Parathyroid adenoma (tissue), 2 donors: ENCODE data around the gene PTH1R.

Experiments used
- H2AFZ ChIP-seq: fragments of 300-600 bp; sonication (generic); one replicate; pipeline ENCODE4 v1.7.0; 2017; ENCODE audit warnings: antibody characterized with exemption, mild to moderate bottlenecking
- H3K27ac ChIP-seq: fragments of 300-600 bp; sonication (generic); one replicate; pipeline ENCODE4 v1.7.0; 2017
- H3K27me3 ChIP-seq: fragments of 300-600 bp; sonication (generic); one replicate; pipeline ENCODE4 v1.7.0; 2017; ENCODE audit warnings: low read length; ENCODE audit not compliant: control insufficient read depth, insufficient read depth
- H3K36me3 ChIP-seq: fragments of 300-600 bp; sonication (generic); one replicate; pipeline ENCODE4 v1.7.0; 2017; ENCODE audit warnings: low read length; ENCODE audit not compliant: control insufficient read depth, insufficient read depth
- H3K4me1 ChIP-seq: fragments of 300-600 bp; sonication (generic); one replicate; pipeline ENCODE4 v1.7.0; 2017; ENCODE audit warnings: control low read depth
- H3K4me2 ChIP-seq: fragments of 300-600 bp; sonication (generic); one replicate; pipeline ENCODE4 v1.7.0; 2017; ENCODE audit warnings: low read length
- H3K4me3 ChIP-seq: fragments of 300-600 bp; sonication (generic); one replicate; pipeline ENCODE4 v1.7.0; 2017; ENCODE audit warnings: low read depth, low read length
- H3K79me2 ChIP-seq: fragments of 300-600 bp; sonication (generic); one replicate; pipeline ENCODE4 v1.7.0; 2017; ENCODE audit warnings: control low read depth
- H3K9ac ChIP-seq: fragments of 300-600 bp; sonication (generic); one replicate; pipeline ENCODE4 v1.7.0; 2017; ENCODE audit warnings: mild to moderate bottlenecking
- H3K9me3 ChIP-seq: fragments of 300-600 bp; sonication (generic); one replicate; pipeline ENCODE4 v1.7.0; 2017; ENCODE audit warnings: low read length; ENCODE audit not compliant: control insufficient read depth
- TF ChIP-seq, protein P1 (sequence below): fragments of 300-600 bp; sonication (generic); IDR thresholded peaks from one replicate; pipeline ENCODE4 v1.7.0; 2017; ENCODE audit warnings: antibody characterized with exemption, mild to moderate bottlenecking
- donor health status: primary hyperparathyroidism.

The PTH1R gene

DNA sequence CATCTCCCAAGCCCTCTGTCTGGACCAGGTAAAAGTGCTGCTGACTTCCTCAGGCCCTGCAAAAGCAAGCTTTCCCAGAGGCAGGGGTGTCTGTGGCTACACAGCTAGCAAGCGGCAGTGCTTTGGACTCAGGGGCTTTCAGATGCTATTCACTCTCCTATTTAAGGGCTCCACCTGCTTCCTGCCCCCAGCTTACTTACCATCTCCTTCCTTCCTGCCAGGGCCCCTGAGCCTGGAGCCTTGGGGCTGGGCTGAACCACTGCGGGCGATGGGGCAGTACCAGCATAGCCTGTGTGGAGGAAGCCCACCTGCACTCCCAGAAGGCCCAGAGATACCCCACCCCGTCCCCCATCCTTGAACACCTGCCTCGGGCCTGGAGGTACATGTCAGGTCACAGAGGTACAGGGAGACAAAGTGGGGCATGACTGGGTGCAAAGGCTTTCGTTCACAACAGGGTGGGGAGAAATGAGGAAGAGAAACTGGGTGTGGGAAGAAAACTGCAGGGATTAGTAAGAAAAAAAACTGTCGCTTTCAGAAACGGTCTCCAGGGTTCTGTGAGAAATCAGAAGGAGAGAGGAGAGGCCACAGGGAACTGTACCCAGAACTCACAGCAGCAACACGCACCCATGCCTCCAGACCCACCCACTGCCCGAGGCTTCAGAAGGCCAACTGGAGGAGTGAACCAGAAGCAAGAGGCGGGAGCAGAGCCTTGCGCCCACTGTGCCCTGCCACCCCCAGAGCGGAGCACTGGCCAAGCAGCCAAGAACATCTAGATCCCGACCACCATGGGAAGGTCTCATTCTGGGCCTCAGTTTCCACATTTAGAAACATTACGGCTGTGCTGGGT is 49.6 kb downstream of the PTH1R start:
- peaks cover 73% of the 10 kb centered on the region for H3K79me2 ChIP-seq

DNA sequence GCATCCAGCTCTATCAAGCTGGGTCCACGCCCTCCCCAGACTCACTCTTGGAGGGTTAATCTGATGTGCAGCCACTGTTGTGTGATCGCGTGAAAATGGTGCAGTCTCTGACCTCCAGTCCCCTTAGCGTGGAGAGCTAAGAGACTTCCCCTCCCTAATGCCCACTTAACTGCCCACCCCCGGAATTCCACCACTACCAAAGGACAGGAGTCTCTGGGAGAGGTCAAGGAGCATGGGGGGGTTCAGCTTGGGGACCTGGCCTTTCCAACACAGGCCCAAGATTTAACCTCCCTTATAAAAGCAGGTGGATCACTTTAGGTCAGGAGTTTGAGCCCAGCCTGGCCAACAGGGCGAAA is 50.2 kb downstream of the PTH1R start:
- Histone ChIP-seq H2AFZ (no peak overlapping the region), H3K27ac (no peak overlapping the region), H3K9me3 (no peaks in the 10 kb centered on the region), H3K4me2 (no peak overlapping the region), H3K4me3 (no peak overlapping the region), H3K4me1 (peaks cover 38% of the 10 kb centered on the region), H3K36me3 (no peaks in the 10 kb centered on the region), H3K79me2 (peaks cover 75% of the 10 kb centered on the region), H3K9ac (no peak overlapping the region), H3K27me3 (no peaks in the 10 kb centered on the region)
- TF ChIP-seq, protein P1, sequence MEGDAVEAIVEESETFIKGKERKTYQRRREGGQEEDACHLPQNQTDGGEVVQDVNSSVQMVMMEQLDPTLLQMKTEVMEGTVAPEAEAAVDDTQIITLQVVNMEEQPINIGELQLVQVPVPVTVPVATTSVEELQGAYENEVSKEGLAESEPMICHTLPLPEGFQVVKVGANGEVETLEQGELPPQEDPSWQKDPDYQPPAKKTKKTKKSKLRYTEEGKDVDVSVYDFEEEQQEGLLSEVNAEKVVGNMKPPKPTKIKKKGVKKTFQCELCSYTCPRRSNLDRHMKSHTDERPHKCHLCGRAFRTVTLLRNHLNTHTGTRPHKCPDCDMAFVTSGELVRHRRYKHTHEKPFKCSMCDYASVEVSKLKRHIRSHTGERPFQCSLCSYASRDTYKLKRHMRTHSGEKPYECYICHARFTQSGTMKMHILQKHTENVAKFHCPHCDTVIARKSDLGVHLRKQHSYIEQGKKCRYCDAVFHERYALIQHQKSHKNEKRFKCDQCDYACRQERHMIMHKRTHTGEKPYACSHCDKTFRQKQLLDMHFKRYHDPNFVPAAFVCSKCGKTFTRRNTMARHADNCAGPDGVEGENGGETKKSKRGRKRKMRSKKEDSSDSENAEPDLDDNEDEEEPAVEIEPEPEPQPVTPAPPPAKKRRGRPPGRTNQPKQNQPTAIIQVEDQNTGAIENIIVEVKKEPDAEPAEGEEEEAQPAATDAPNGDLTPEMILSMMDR = no peak

More for the DNA sequence above, 49.6 kb downstream of the PTH1R start:
- no peak overlapping the region for H3K4me2 ChIP-seq
- H3K9ac ChIP-seq = no peak overlapping the region
- TF ChIP-seq, protein P1 = no peak
- H2AFZ ChIP-seq = no peak overlapping the region
- no peak overlapping the region for H3K27ac ChIP-seq
- H3K27me3 ChIP-seq = no peaks in the 10 kb centered on the region
- no peak overlapping the region for H3K4me3 ChIP-seq
- no peaks in the 10 kb centered on the region for H3K36me3 ChIP-seq
- H3K4me1 ChIP-seq = peaks cover 32% of the 10 kb centered on the region
- no peaks in the 10 kb centered on the region for H3K9me3 ChIP-seq

DNA sequence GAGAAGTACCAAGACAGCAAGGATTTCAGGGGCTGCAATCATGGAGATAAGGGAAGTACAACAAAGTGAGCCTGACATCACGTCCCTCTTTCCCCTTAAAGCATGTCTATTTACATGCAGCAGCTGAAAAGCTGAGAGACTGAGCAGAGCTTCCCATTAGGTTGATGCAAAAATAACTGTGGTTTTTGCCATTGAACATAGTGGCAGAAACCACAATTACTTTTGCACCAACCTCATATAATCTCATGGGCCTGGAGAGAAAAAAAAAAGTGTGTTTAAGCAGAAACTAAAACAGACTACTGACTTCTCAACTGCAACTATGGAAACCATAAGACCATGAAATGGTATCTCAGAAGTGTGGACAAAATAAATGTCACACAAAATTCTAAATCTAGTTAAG is 50.8 kb downstream of the PTH1R start:
- Histone ChIP-seq H3K4me3 (no peak overlapping the region), H3K9ac (no peak overlapping the region), H2AFZ (no peak overlapping the region), H3K27ac (no peak overlapping the region), H3K36me3 (no peaks in the 10 kb centered on the region), H3K4me1 (peaks cover 40% of the 10 kb centered on the region), H3K79me2 (peaks cover 75% of the 10 kb centered on the region), H3K4me2 (no peak overlapping the region), H3K27me3 (no peaks in the 10 kb centered on the region), H3K9me3 (no peaks in the 10 kb centered on the region)
- TF ChIP-seq, protein P1 = no peak

DNA sequence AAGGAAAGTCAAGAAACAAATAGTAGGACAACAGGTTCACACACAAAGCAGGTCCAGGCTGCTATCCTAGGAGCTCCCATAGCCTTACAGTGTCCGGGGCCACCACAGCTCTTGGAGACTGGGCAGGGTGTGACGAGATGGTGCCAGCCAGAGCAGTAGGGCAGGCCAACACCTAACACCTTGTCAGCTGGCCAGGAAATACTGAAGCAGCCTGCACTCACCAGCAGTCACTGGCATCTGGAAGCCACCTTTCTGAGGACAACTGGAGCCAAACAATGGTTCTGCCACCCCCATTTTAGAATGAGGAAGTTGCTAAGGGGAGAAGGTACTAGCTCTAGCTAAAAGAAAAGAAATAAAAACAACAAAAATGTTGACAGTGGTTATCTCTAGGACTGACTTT is 51.8 kb downstream of the PTH1R start:
- H3K79me2 ChIP-seq = peaks cover 73% of the 10 kb centered on the region
- H3K4me3 ChIP-seq = no peak overlapping the region
- no peak overlapping the region for H3K9ac ChIP-seq
- H3K4me2 ChIP-seq = no peak overlapping the region
- peaks cover 48% of the 10 kb centered on the region for H3K4me1 ChIP-seq
- no peaks in the 10 kb centered on the region for H3K27me3 ChIP-seq
- no peaks in the 10 kb centered on the region for H3K36me3 ChIP-seq
- no peak overlapping the region for H2AFZ ChIP-seq
- TF ChIP-seq, protein P1 = no peak
- no peaks in the 10 kb centered on the region for H3K9me3 ChIP-seq
- no peak overlapping the region for H3K27ac ChIP-seq
